HL-60 (cell line): ENCODE measurements around the gene LPIN1.

Experiments
- DNase-seq, 2 experiments: peaks; one replicate each; pipeline ENCODE4 v3.0.0-alpha.2; 2010 to 2020; ENCODE audit warnings: low read depth in 1 of 2, low spot score in 1 of 2
- H3K27ac ChIP-seq: fragments of 250-450 bp; sonication (Bioruptor Pico); replicated peaks from 2 replicates; pipeline ENCODE4 v1.5.1; 2020; ENCODE audit warnings: mild to moderate bottlenecking, moderate library complexity
- H3K27me3 ChIP-seq: fragments of 250-450 bp; sonication (Bioruptor Pico); 2 replicates; pipeline ENCODE4 v1.5.1; 2021; ENCODE audit warnings: mild to moderate bottlenecking, moderate library complexity; ENCODE audit not compliant: insufficient read depth, poor library complexity, severe bottlenecking
- H3K4me3 ChIP-seq: replicated peaks from 2 replicates; pipeline ENCODE4 v1.5.1; 2011; ENCODE audit warnings: mild to moderate bottlenecking, control low read depth, low read length; ENCODE audit not compliant: insufficient read depth
- GABPA ChIP-seq: IDR thresholded peaks from 2 replicates; pipeline ENCODE4 v1.6.1; 2012; ENCODE audit warnings: low read depth
- POLR2AphosphoS5 ChIP-seq: IDR thresholded peaks from 2 replicates; pipeline ENCODE4 v1.6.1; 2012; ENCODE audit warnings: low read depth
- REST ChIP-seq: IDR thresholded peaks from 2 replicates; pipeline ENCODE4 v1.6.1; 2012; ENCODE audit warnings: low read depth; ENCODE audit not compliant: insufficient replicate concordance
- SPI1 ChIP-seq: IDR thresholded peaks from 2 replicates; pipeline ENCODE4 v1.6.1; 2012; ENCODE audit warnings: low read depth, mild to moderate bottlenecking, borderline replicate concordance
- TF ChIP-seq, protein P1 (sequence below): IDR thresholded peaks from one replicate; pipeline ENCODE4 v1.5.1; 2011; ENCODE audit warnings: low read length, control low read depth, inconsistent platforms; ENCODE audit not compliant: insufficient read depth

LPIN1 gene

DNA sequence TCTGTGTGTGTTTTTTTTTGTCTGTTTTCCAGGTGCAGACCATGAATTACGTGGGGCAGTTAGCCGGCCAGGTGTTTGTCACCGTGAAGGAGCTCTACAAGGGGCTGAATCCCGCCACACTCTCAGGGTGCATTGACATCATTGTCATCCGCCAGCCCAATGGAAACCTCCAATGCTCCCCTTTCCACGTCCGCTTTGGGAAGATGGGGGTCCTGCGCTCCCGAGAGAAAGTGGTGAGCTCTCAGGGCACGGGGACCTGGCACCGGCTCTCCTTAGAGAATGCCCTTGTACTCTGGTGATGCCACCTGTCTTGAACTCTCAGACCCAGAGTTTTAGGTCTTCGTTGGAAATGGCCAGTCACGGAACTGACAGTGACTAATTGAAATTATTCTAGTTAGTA lies 19.1 kb downstream of the LPIN1 start:
- Histone ChIP-seq H3K27ac (no peak overlapping the region), H3K27me3 (no peaks in the 10 kb centered on the region), H3K4me3 (no peak overlapping the region)
- TF ChIP-seq, protein P1, sequence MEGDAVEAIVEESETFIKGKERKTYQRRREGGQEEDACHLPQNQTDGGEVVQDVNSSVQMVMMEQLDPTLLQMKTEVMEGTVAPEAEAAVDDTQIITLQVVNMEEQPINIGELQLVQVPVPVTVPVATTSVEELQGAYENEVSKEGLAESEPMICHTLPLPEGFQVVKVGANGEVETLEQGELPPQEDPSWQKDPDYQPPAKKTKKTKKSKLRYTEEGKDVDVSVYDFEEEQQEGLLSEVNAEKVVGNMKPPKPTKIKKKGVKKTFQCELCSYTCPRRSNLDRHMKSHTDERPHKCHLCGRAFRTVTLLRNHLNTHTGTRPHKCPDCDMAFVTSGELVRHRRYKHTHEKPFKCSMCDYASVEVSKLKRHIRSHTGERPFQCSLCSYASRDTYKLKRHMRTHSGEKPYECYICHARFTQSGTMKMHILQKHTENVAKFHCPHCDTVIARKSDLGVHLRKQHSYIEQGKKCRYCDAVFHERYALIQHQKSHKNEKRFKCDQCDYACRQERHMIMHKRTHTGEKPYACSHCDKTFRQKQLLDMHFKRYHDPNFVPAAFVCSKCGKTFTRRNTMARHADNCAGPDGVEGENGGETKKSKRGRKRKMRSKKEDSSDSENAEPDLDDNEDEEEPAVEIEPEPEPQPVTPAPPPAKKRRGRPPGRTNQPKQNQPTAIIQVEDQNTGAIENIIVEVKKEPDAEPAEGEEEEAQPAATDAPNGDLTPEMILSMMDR = no peak
- no peak for TF ChIP-seq GABPA
- no peak for TF ChIP-seq SPI1
- no peak for TF ChIP-seq POLR2AphosphoS5
- no peak for TF ChIP-seq REST
- DNase-seq = no peak

GRCh38 chr2:11766016-11766415 lies 19.6 kb downstream of the LPIN1 start:
- Histone ChIP-seq H3K27ac (no peak overlapping the region), H3K4me3 (no peak overlapping the region), H3K27me3 (no peaks in the 10 kb centered on the region)
- TF ChIP-seq REST (no peak), SPI1 (no peak), POLR2AphosphoS5 (no peak), GABPA (no peak)
- TF ChIP-seq, protein P1 = no peak
- DNase-seq = no peak

DNA sequence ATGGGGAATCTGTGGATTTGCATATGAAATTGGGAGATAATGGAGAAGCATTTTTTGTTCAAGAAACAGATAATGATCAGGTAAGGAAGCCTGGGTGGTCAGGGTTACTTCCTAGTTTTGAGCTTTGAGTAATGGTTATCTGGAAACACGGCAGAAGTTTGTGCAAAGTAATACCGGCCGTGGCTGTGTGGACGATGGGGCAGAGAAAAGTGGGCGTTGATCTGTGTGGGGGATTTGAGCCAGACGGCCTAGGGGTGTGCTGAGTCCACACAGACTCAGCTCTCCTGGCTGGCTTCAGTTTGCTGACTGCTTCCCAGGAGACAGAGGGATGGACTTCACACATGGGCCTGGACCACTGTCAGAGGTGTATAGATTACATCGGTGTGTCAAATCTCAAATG lies 21.3 kb downstream of the LPIN1 start:
- H3K27me3 ChIP-seq = no peaks in the 10 kb centered on the region
- no peak overlapping the region for H3K27ac ChIP-seq
- H3K4me3 ChIP-seq = no peak overlapping the region
- DNase-seq = no peak
- TF ChIP-seq, protein P1 = no peak
- TF ChIP-seq SPI1 (no peak), GABPA (no peak), POLR2AphosphoS5 (no peak), REST (no peak)
